ENCODE data around the gene TMEM59L. TPM values are rescaled to one million over a fixed set of nuclear protein-coding genes. Genes with fewer than 3 reads are reported as not detected.

TMEM59L gene
- total and polyA plus RNA-seq, 10 of the 15 experiments (the other 5 are each of a cell fraction or from before 2014, with no cell fraction given): 0.06 TPM; not detected in 9

- 2% methylated on average over 44 of the region's 54 CpGs for WGBS (ENCODE audit: insufficient coverage, insufficient replicate concordance, low lambda C conversion rate, missing lambda C conversion rate)
- Histone ChIP-seq H3K4me1 (ENCODE audit: control insufficient read depth, insufficient read depth, low read length) (peaks cover 15% of the 10 kb centered on the region), H3K4me2 (ENCODE audit: control insufficient read depth, insufficient read depth) (peak overlapping the region; percentile 73), H3K9me3 (replicated peaks; ENCODE audit: control insufficient read depth, insufficient read depth, low read length) (no peaks in the 10 kb centered on the region), H3K79me2 (ENCODE audit: control insufficient read depth, insufficient read depth, low read length) (peaks cover 4% of the 10 kb centered on the region; the same call in 1 of the 2 replicates), H3K9ac (ENCODE audit: control insufficient read depth, insufficient read depth, low read length) (no peak overlapping the region; the same call in 1 of the 2 replicates), H3K4me3 (peak overlapping the region; percentile 67), H4K20me1 (ENCODE audit: control insufficient read depth, insufficient read depth) (no peaks in the 10 kb centered on the region; the same call in 1 of the 2 replicates), H2AFZ (ENCODE audit: control insufficient read depth, low read depth, low read length) (peak overlapping the region; percentile 45), H3K27ac (ENCODE audit: control insufficient read depth, insufficient read depth) (no peak overlapping the region), H3K36me3 (ENCODE audit: control insufficient read depth in 2 of 2, insufficient read depth in 2 of 2, low read length in 1 of 2) (peaks cover 0 to 3% of the 10 kb centered on the region in 2 experiments; a peak in 1 of 4 replicates), H3K27me3 (replicated peaks in 1 of 2; ENCODE audit: control insufficient read depth in 2 of 2, insufficient read depth in 2 of 2, low read length in 1 of 2) (peaks cover 2% of the 10 kb centered on the region in 2 experiments; a peak in 1 of 4 replicates)
- FAIRE-seq (peak; percentile 31), DNase-seq (ENCODE audit: low read depth, low spot score) (no peak), ATAC-seq (peak; percentile 81)
- CTCF ChIA-PET: interaction anchor here (0.6 to 2.6 kb wide), 17 partner anchors 8 to 369 kb away, joined by 3 to 24 read pairs (median 3); partner anchors contain the start of gene FKBP8
- intact Hi-C loops (cut with micrococcal nuclease; ENCODE audit: unreplicated experiment) (loop anchor here (2.0 to 5.0 kb wide), 2 partner anchors 83 to 238 kb away; partner anchors contain the start of gene UPF1), in situ Hi-C loops (cut with MboI) (no loop called here)
- SMC1A ChIA-PET (ENCODE audit: uncharacterized antibody, unreplicated experiment): interaction anchor here (1.1 to 2.3 kb wide), 4 partner anchors 73 to 254 kb away, joined by 3 to 11 read pairs (median 4); partner anchors contain the start of gene ELL
- no TSS peak for BruUV-seq (replicated peaks)
- POLR2A ChIA-PET: interaction anchor here (0.9 kb wide), 1 partner anchor 37 kb away, joined by 3 read pairs; the partner anchor contains the start of gene KXD1
- RAD21 ChIA-PET (ENCODE audit: unreplicated experiment): interaction anchor here (0.8 to 2.1 kb wide), 9 partner anchors 36 to 254 kb away, joined by 3 to 7 read pairs (median 5); partner anchors contain the start of gene UPF1
- TF ChIP-seq IRF3 (IDR thresholded peaks at IDR 0.05): peak; percentile 20; the same call in 1 of the 2 replicates
- TF ChIP-seq BHLHE40 (IDR thresholded peaks at IDR 0.05; ENCODE audit: borderline replicate concordance in 1 of 2, low read depth in 2 of 2, low read length in 1 of 2): peak; percentile 46 to 80; a peak in 3 of 4 replicates
- TF ChIP-seq CTCF (IDR thresholded peaks at IDR 0.05 in 2 of 3, conservative IDR thresholded peaks at IDR 0.05 in 1 of 3; ENCODE audit: control insufficient read depth in 2 of 3, extremely low read depth in 1 of 3, insufficient read depth in 1 of 3, low read depth in 3 of 3, low read length in 3 of 3): peak; percentile 66 to 88 (median 81)
- peak; percentile 26 for TF ChIP-seq BCL3 (IDR thresholded peaks at IDR 0.05; ENCODE audit: borderline replicate concordance, insufficient read depth, low read depth, low read length, poor library complexity, severe bottlenecking)
- TF ChIP-seq HDAC6 (IDR thresholded peaks at IDR 0.05; ENCODE audit: unreplicated experiment): no peak
- no peak for TF ChIP-seq ZBED1 (IDR thresholded peaks at IDR 0.05; ENCODE audit: borderline replicate concordance)
- TF ChIP-seq CHD2 (IDR thresholded peaks at IDR 0.05; ENCODE audit: borderline replicate concordance, low read depth, low read length): 0 out of 2 replicates have a peak, but pooled peaks have one; percentile 43
- peak in 1 of 2 experiments; percentile 88; a peak in 2 of 3 replicates for TF ChIP-seq EGR1 (IDR thresholded peaks at IDR 0.05; ENCODE audit: borderline replicate concordance in 1 of 2, low read depth in 2 of 2, low read length in 2 of 2)
- TF ChIP-seq SRF (IDR thresholded peaks at IDR 0.05; ENCODE audit: low read depth in 2 of 2, low read length in 2 of 2): 0 out of 4 replicates have a peak, but pooled peaks of 1 of the 2 experiments have one; percentile 14
- TF ChIP-seq BACH1 (IDR thresholded peaks at IDR 0.05; ENCODE audit: borderline replicate concordance): 0 out of 2 replicates have a peak, but pooled peaks have one; percentile 25
- no peak for TF ChIP-seq PRDM15 (CRISPR knock-in tag; IDR thresholded peaks at IDR 0.05)
- peak; percentile 74; the same call in 1 of the 2 replicates for TF ChIP-seq SMARCA5 (IDR thresholded peaks at IDR 0.05)
These were observed 18.4 kb upstream of the TMEM59L start for GRCh38 chr19:18594096-18594823.
